22Rv1 (cell line): ENCODE data around the gene OPALIN.

Source experiments
- CTCF ChIP-seq: fragments of 450-650 bp; IDR thresholded peaks from 2 replicates; pipeline ENCODE4 v1.5.1; 2017; ENCODE audit warnings: mild to moderate bottlenecking
- ZFX ChIP-seq: fragments of 450-650 bp; IDR thresholded peaks from 2 replicates; pipeline ENCODE4 v1.6.1; 2017; ENCODE audit warnings: antibody characterized with exemption, borderline replicate concordance

GRCh38 chr10:96367470-96367869 lies 8.7 kb upstream of the OPALIN start:
- no peak for TF ChIP-seq CTCF
- TF ChIP-seq ZFX, result no peak
